ENCODE data around the gene HECW1. TPM values are rescaled to one million over a fixed set of nuclear protein-coding genes. Genes with fewer than 3 reads are reported as not detected.

HECW1 gene
- polyA plus RNA-seq, 1 donor from 2014 or later = not detected

DNA sequence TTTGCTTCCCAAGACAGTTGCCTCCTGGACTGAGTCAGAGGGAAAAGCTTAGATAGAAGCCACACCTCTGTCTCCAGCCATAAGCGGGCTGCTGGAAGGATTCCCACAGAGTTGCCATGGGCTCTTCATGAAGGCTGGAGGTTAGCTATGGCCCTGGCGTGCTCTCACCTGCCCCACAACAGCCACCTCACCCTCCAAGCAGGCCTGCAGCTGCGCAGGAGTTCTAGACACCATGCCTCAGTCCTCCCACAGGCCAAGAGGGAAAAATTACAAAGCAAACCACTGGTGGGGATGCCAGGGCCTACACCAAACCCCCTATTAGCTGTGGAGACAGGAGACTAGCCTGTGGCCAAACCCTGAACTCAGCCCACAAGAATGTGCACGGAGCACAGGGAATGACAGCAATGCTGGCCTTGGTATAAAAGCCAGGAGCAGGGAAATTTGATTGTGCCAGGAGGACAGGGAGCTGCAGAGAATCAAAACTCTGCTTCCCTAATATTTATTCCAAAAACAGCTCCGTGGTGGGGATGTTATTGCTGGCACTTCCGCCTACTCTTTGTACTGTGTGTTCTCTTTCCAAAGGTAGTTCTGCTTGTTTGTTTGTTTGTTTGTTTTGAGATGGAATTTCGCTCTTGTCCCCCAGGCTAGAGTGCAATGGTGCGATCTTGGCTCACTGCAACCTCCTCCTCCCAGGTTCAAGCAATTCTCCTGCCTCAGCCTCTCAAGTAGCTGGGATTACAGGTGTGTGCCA is 410.1 kb downstream of the HECW1 start:
- Mint-ChIP-seq H3K27ac (no peak overlapping the region), H3K4me1 (no peaks in the 10 kb centered on the region), H3K4me3 (no peak overlapping the region), H3K27me3 (no peaks in the 10 kb centered on the region), H3K36me3 (peaks cover 3% of the 10 kb centered on the region), H3K9me3 (peaks cover 0 to 2% (median 0%) of the 10 kb centered on the region in 3 donors)

DNA sequence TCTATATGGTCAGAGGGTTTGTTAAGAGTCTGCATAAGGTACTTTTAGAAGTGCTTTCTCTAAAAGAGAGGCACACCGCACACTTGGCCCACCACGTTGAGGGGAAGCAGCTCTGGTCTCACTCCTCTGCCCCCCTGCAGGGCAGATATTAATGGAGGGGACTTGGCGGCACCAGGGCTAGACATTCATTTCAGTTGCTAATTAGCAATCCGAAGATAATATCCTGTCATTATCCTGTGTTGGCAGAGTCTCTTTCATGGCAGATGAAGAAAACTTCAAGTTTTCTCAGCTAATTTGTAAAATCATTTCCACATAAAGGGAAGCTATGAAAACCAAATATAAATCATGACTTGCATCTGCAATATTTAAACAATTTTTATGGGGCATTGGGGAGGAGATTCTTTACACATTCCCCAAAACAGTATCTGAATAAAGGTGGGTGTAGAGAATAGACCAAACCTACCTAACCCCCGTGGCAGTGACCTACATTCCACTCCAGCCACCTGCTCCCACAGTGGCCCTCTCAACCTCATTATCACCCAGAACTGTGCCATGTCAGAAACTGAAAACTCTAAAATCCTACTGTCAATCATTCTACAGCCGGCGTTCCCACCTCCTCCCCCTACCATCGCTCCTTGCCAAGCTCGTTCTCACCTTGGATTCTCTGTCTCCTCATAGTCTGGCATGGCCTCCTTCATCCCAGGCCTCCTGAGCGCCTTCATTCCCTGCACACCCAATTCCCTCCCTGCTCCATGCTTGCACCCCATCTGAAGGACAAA is 416.3 kb downstream of the HECW1 start:
- Mint-ChIP-seq H3K4me1 (no peaks in the 10 kb centered on the region), H3K27ac (no peak overlapping the region), H3K9me3 (no peaks in the 10 kb centered on the region), H3K27me3 (no peaks in the 10 kb centered on the region), H3K4me3 (no peak overlapping the region), H3K36me3 (peaks cover 3% of the 10 kb centered on the region)

DNA sequence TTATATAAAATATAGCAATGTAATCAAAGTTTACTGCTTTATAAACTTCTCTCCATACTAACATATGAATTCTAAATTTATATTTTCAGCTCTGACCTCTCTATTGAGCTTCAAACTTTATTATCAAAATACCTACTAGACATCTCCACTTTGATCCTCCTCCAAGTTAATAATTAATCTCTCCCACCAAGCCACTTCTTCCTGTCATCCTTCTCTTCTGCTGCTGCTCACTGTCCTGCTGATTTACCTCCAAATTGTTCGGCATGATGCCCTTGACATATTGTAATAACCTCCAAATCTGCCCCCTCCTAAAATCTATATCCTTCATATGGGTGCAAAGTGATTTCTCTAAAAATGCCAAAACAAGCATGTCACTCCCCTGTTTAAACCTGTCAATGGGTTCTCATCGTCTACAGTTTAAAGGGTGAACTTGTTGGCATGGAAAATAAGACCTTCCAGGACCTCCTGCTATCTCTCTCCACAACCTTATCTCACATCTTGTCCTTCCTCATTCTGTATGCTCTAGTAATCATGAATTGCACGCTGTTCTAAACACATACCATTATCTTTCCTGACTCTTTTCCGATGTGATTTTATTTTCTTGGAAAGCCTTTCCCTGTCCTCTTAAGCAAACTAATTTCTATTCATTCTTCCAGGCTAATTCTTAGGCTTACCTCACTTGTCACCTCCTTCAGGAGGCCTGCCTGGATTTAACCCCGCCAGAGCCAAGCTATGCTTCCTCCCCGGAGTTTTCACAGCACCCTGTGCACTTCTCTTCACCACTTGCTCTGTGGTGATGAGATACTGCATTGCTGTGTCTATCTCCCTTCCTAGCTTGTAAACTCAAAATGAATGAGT is 418.3 kb downstream of the HECW1 start:
- Mint-ChIP-seq H3K9me3 (no peaks in the 10 kb centered on the region), H3K4me1 (no peaks in the 10 kb centered on the region), H3K27ac (no peak overlapping the region), H3K36me3 (peaks cover 3% of the 10 kb centered on the region), H3K27me3 (no peaks in the 10 kb centered on the region), H3K4me3 (no peak overlapping the region)

DNA sequence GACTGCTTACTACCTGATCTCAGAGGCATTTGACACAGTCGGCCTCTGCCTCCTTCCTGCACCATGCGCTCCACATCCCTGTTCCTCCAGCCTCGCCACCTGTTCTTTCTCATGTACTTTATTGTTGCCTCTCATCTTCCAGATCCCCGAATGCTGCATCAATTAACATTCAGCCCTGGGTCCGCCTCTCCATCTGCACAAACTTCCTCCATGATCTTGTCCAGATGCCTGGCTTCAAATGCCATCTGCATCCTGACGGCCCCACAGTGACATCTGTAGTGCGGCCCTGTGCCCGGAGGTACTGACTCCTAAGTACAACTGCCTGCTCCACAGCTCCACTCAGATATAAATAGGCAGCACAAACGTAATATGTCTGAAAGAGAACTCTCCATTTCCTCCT is 419.3 kb downstream of the HECW1 start:
- Mint-ChIP-seq H3K27me3 (no peaks in the 10 kb centered on the region), H3K36me3 (peaks cover 3% of the 10 kb centered on the region), H3K9me3 (no peaks in the 10 kb centered on the region), H3K4me3 (no peak overlapping the region), H3K4me1 (no peaks in the 10 kb centered on the region), H3K27ac (no peak overlapping the region)

DNA sequence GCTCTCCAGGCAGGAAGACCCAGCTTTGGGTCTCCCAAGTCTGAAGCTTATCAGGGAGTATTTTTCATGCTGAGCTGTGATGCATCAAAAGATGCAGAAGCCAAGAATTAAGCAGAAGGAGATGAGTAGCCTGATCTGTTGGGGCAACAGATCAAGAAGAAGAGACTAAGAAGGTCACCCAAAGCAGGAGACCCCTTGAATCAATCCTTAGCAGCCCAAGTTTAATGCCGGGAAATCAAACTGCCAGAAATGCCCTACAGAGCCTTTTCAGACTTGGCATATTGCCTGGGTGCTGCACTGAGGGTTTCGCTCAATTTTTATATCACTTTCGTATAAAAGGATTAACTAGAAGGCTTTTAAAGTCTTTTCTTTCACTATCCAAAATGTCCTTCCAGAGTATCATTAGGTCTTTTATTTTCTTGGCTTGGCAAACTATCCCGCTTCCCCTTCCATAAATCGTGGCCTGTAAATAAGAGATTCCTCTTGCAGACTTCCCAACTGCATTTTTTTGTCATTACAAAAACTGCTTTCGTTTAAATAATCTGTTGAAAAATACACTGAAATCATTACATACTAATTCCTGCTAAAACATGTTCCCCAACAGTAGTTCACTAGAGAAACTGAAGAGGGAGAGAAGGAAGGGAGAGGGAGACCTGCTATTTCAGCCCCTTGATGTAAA is 421.5 kb downstream of the HECW1 start:
- Mint-ChIP-seq H3K9me3 (no peaks in the 10 kb centered on the region), H3K27ac (no peak overlapping the region), H3K4me1 (no peaks in the 10 kb centered on the region)

DNA sequence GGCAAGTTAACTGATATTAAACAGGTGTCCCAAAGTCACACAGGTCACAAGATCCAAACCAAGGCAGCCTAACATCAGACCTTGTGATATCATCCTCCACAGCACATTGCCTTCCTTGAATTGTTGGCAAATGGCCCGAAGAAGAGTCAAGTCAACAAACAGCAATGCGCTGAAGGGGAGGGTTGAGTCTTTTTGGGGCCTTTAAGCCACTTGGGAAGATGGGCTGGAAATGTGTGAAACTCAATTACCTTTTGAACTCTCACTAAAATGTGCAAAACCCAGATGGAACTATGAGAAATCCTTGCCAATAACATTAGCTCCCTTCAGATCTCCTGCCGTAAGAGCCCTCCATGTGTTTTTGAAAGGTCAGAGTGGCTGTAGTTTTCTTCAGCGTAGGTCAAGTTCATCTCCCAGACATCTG is 422.6 kb downstream of the HECW1 start:
- Mint-ChIP-seq H3K9me3 (no peaks in the 10 kb centered on the region), H3K27ac (no peak overlapping the region), H3K4me3 (no peak overlapping the region), H3K36me3 (no peaks in the 10 kb centered on the region), H3K27me3 (no peaks in the 10 kb centered on the region), H3K4me1 (no peaks in the 10 kb centered on the region)

More for the DNA sequence above, 421.5 kb downstream of the HECW1 start:
- H3K27me3 Mint-ChIP-seq = no peaks in the 10 kb centered on the region
- no peak overlapping the region for H3K4me3 Mint-ChIP-seq
- no peaks in the 10 kb centered on the region for H3K36me3 Mint-ChIP-seq

DNA sequence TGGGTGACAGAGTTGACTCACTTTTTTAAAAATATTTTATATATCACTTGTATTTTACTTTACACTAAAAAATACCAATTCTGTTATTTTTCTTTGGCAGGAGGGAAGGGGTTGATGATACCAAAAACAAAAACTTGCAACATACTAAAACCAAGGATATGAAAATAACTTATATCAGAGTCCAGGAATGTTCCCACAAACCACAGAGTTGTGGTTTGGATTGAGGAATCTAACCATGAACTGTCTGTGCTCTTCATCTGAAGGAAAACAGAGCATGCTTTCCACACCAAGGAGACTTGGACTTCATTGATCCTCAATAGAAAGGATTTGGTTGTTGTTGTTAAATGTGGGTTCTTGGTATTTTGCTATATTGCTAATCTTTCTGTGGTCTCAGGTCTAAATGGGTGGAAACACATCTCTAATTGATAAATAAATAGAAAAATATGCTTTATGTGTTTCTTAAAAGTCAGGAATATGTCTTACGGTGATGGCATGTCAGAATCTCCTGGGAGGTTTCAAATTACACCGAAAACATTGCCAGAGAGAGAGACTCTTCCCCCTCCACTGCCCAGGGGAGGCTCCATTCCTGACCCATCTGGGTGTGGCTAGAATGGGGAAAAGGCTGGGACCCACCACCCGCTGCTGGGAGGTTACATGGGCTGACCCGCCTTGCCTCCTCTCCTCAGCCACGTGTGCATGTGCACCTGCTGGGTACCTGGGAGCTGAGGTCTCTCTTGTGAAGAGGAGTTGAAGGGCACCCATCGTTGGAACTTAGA is 423.6 kb downstream of the HECW1 start:
- Mint-ChIP-seq H3K4me1 (no peaks in the 10 kb centered on the region), H3K27me3 (peaks cover 2% of the 10 kb centered on the region), H3K36me3 (no peaks in the 10 kb centered on the region), H3K27ac (no peak overlapping the region), H3K9me3 (no peaks in the 10 kb centered on the region), H3K4me3 (no peak overlapping the region)

DNA sequence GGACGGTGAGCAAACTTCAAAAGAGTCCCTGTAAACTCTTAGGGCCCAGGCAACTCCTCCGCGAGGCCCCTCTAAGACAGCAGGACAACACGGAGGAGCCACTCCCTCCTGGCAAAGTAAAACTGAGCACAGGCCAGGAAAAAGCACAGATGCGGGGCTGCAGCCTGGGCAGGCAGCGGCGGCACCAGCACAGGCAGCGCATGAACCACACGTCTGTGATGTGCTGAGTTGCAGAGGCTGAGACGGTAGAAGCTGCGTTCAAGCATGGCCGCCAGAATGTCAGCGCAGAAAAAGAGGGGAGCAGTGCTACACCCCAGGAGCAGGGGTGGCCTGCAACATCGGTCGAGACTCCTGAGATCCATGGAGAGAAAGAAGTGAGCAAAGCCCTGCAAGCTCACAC is 424.3 kb downstream of the HECW1 start:
- Mint-ChIP-seq H3K4me1 (no peaks in the 10 kb centered on the region), H3K36me3 (no peaks in the 10 kb centered on the region), H3K27ac (no peak overlapping the region), H3K9me3 (no peaks in the 10 kb centered on the region), H3K4me3 (no peak overlapping the region), H3K27me3 (peaks cover 2% of the 10 kb centered on the region)

DNA sequence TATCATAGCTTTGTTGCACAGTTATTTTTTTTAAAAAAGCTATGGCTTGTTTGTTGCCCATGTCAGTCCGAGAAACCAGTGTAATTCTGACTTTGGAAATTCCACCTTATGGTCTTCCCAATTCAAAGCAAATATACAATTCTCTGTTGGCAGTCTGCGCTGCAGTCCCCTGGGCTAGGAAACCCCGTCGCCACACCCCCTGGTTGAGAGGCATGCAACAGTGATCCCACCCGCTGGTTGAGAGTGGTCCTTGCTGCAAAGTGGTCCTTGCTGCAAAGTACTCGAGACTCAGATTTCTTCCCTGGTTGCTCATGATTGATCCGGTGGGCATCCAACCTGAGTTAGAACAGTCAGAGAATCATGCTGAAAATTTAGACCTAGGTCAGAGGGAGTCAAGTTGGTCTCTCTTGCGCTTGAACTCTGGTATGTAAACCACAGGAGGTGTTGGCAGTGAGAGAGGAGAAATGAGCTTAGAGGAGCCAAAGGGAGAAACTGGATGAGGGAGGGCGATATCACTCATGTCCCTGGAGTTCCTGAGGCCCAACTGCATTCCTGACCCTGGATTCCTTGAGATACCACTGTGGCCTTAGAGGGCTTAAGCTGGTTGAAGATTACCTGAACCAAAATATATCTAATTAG is 425.4 kb downstream of the HECW1 start:
- peaks cover 2% of the 10 kb centered on the region for H3K27me3 Mint-ChIP-seq
- H3K27ac Mint-ChIP-seq = no peak overlapping the region

DNA sequence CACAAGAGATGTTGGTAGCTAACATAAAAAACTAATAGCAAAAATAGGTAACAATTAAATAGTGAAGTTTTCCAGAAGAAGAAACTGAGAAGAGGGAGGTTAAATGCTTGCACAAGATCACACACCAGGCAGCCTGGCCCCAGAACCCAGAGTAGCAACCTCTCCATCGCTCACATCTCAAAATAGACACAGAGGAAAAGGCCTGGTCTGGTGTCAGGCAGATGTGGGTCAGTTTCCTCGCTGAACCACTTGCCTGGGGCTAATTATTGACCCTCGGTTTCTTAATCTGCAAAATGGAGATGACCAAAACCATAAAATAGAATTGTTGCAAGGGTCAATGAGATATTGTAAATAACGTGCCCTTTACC is 425.9 kb downstream of the HECW1 start:
- Mint-ChIP-seq H3K4me3 (no peak overlapping the region), H3K27me3 (peaks cover 2% of the 10 kb centered on the region), H3K36me3 (no peaks in the 10 kb centered on the region), H3K4me1 (no peaks in the 10 kb centered on the region), H3K27ac (no peak overlapping the region), H3K9me3 (no peaks in the 10 kb centered on the region)

More for the DNA sequence above, 425.4 kb downstream of the HECW1 start:
- Mint-ChIP-seq H3K9me3 (no peaks in the 10 kb centered on the region), H3K36me3 (no peaks in the 10 kb centered on the region), H3K4me1 (no peaks in the 10 kb centered on the region), H3K4me3 (no peak overlapping the region)

DNA sequence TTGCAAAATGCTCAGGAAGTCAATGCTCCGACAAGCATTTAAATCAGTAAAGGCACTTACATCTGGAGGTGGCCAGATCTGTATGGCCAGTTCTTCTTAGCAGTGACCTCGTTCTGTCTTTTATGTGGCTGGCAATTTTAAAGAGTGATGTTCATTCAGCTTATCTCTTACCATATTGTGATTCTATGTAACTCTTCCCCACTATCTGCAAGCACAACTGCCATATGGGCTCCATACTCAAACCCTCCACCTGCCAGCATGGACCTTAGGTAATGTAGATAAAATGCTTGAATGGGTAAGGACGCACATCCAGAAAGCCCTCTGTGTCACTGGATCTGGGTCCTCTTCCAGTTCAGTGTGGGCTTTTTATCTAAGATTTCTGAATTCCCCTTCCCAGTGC is 428.0 kb downstream of the HECW1 start:
- Mint-ChIP-seq H3K27me3 (peaks cover 4% of the 10 kb centered on the region), H3K9me3 (no peaks in the 10 kb centered on the region), H3K36me3 (no peaks in the 10 kb centered on the region), H3K4me3 (no peak overlapping the region), H3K27ac (no peak overlapping the region), H3K4me1 (no peaks in the 10 kb centered on the region)

DNA sequence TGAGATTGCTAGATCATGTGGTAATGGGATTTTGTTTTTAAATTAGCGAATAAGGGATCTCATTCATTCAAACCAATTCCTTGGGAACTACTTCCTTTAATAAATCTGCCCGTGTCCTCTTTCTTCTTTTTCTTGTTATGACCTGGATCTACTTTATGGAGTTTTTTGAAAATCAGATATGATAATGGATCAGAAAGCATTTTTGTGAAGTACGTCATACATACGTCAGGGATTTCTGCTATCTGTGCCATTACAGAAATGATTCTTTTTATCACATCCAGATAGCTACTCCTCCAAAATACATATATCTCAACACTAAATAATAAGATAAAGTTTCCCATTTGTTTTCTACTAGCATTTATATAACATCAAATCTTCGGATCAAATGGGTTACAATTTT is 430.3 kb downstream of the HECW1 start:
- Mint-ChIP-seq H3K36me3 (no peaks in the 10 kb centered on the region), H3K4me3 (no peak overlapping the region)

DNA sequence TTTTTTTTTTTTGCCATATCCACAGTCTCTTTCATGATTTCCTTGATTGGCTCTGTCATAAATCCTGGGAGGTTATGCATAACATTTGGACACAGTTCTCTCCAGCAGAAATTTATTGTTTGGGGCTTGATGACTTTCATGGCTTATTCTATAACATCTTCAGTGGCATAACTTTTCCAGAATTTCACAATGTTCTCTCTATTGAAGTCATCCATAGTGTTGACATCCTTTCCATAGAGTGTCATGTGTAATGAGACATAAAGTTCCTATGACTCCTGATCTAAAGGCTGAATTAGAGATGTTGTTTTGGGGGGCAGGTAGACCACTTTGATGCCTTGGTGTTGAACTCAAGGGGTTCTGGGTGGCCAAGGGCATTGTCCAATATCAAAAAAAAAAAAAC is 433.8 kb downstream of the HECW1 start:
- Mint-ChIP-seq H3K9me3 (peaks cover 0 to 3% (median 0%) of the 10 kb centered on the region in 3 donors), H3K4me1 (no peaks in the 10 kb centered on the region), H3K27me3 (peaks cover 20% of the 10 kb centered on the region), H3K36me3 (no peaks in the 10 kb centered on the region), H3K27ac (no peak overlapping the region), H3K4me3 (no peak overlapping the region)

More for the DNA sequence above, 430.3 kb downstream of the HECW1 start:
- Mint-ChIP-seq H3K27me3 (peaks cover 13% of the 10 kb centered on the region), H3K9me3 (peaks cover 0 to 3% (median 0%) of the 10 kb centered on the region in 3 donors), H3K4me1 (no peaks in the 10 kb centered on the region), H3K27ac (no peak overlapping the region)

DNA sequence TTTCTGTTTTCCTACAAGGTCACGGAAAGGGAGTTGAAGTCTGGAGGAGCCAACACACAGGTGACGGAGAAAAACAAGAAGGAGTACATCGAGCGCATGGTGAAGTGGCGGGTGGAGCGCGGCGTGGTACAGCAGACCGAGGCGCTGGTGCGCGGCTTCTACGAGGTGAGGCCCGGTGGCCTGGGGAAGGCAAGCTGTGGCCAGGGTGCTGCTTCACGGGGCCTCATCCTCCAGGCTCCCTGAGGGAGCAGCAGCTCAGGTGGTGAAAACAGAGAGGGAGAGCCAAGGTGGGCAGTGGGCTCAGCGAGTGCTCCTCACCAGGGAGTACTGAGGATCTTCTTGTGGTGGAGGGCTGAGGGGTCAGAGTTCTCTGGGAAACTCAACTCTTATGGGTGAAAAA is 438.0 kb downstream of the HECW1 start:
- peaks cover 24% of the 10 kb centered on the region for H3K27me3 Mint-ChIP-seq
- H3K4me3 Mint-ChIP-seq = no peak overlapping the region
- H3K27ac Mint-ChIP-seq = no peak overlapping the region
- H3K36me3 Mint-ChIP-seq = no peaks in the 10 kb centered on the region
- H3K4me1 Mint-ChIP-seq = peaks cover 0 to 2% (median 0%) of the 10 kb centered on the region in 3 donors
- H3K9me3 Mint-ChIP-seq = peaks cover 0 to 3% (median 0%) of the 10 kb centered on the region in 3 donors
